ENCODE data around the gene DOP1B.

- TF ChIP-seq CTCF (IDR thresholded peaks at IDR 0.05) (no peak), EP300 (IDR thresholded peaks at IDR 0.05) (no peak), POLR2A (IDR thresholded peaks at IDR 0.05) (no peak), POLR2AphosphoS5 (IDR thresholded peaks at IDR 0.05) (no peak)
These were observed 4.2 kb downstream of the DOP1B start for GRCh38 chr21:36160850-36161178.
